SK-MEL-5 (cell line): ENCODE data around the gene LCP2. TPM values are rescaled to one million over a fixed set of nuclear protein-coding genes. Genes with fewer than 3 reads are reported as not detected.

Experiments
- DNase-seq: peaks from one replicate; pipeline ENCODE4 v3.0.0-alpha.2; 2016; ENCODE audit warnings: low read depth, low spot score
- in situ Hi-C: cut with HindIII; loops from 2 replicates; pipeline ENCODE4 v1.10.0; 2016; ENCODE audit warnings: low sequenced_read_pairs, high pct_unique_total_duplicates, low pct_unique_long_range_greater_than_20kb
- total RNA-seq: library from RNA; depleted of rRNA; stranded (reverse); fragments of >200 nt; shearing (Covaris generic); gene quantifications from 2 replicates; pipeline ENCODE4 v1.2.3, GENCODE V29; 2014

LCP2 gene
- total RNA-seq, 1 experiment from 2014 or later = 0.26 TPM

DNA sequence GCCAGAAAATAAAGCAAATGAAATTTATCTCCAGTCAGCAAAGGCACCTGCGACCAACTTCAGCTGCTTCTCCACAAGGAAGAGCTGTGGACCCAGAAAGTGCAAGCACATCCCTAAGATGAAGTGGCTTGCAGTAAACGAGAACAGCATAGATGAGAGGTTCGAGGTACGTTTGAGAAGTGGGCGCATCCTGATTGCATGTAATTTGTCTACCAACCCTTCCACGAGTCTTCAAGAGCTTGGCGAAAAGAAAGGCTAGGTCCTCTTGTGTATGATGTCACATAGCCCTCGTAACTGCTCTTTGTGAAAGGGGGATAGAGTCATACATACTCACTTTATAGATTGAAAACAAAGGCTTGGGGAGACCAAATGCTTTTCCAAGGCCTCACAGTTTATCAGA is 6.0 kb upstream of the LCP2 start:
- DNase-seq = no peak
- in situ Hi-C loops = no loop called here

DNA sequence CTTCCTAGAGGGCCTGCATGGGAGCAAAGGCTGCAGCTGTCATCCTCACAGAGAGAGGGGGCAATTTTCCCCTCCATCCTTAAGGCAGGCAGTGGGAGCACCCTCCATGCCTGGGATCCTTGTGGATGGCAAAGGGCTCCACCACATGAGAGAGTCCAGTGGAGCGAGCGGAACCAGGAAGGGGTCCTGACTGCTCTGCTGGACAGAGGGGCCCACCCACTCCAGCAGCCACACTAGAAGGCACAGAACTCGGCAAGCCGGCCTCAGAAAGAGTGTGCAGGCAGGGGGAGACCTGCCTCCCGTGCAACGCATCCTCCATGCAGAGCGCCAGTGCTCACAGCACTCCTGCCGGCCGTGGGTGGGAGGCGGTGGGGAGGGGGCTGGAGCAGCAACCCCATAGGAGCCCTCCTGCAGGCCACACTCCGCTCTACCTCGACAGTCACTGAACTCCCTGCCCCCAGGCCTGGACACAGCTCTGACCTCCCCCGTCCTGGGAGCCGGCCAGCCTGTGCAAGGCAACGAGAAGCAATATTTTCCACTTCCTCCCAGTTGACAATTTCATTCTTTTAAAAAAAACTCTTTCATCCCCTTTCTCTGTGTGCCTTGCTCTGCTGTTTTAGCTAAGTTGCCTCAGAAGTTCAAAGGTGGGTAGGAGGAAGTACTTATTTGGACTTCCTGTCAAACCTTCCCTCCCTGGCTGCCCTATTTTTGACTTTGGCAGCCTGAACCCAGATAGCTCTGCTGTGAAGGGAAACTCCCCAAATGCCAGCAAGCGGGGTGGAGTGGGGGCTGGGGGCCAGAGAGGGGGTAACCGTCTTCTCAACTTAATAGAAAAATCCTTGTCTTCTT is 5.3 kb upstream of the LCP2 start:
- DNase-seq = no peak
- in situ Hi-C loops = no loop called here

DNA sequence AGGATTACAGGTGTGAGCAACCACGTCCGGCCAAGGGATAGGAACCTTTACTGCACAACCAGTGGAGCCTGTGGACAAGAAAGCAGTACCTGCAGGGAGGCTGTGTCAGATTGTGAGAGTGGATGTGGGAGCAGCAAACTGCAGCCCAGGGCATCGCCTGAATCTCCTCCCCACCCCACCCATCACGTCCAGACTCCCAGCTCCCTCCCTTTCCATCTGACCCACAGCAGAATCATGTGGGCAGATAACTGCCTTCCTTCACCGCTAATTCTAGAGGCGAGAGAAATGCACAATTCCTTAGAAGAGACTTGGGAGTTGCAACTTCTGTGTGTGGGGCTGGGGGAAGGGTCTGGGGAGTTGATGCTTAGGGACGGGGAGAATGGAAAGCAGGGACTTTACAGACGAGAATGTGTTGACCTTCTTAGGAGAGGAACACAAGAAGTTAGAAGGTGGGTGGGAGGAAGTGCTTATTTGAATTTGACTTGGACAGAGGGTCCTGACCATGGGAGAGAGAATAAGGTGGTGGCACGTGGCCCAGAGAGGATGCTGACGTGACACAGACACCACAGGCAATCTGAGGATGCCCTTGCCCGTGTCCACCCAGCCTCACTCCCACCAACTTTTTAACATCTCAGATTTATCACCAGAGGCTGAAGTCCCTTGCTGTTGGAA is 4.5 kb upstream of the LCP2 start:
- in situ Hi-C loops = no loop called here

DNA sequence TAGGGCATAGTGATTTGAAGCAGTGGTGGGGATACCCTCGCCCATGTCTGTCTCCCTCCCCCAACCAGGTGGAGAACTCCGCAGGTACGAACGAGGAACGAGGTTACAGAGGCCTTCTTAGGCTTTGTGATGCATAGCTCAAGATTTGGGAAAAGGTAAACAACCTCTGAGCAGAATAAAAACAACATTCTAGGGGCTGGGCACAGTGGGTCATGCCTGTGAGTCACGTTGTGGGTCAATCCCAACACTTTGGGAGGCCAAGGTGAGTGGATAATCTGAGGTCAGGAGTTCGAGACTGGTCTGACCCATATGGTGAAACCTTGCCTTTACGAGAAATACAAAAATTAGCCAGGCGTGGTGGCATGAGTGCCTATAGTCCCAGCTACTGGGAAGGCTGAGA is 3.6 kb upstream of the LCP2 start:
- in situ Hi-C loops = no loop called here
- DNase-seq = no peak

More for the DNA sequence above, 4.5 kb upstream of the LCP2 start:
- no peak for DNase-seq

DNA sequence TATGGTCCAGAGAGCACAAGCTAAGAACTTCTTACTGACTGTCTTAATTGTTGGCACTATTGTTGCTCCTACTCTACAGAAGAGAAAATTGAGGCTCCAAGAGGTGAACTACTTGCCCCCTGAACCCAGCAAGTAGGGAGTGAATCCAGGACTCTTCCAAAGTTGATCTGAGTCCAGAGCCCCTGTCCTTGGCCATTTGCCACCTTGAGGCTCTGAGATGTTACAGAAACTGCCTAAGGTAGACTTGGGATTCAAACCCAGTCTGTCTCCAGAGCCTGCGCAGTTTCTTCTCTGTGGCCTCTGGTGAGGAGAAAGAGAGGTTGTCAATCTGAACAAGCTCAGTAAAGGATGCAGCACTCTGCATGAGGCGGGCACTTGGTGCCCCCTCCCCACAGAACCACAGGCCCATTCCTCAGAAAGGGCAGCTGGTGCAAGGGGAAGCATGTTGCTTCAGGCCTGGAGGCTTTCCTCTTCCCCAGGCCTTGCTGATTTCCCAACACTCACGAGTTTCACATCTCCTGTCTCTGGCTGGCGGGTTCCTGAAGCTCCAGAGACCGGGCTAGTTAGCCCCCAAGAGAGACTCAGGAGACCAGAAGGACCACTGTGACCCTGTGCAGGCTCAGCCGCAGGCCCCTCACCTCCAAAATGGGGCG is 2.9 kb upstream of the LCP2 start:
- in situ Hi-C loops = no loop called here
- DNase-seq = no peak

DNA sequence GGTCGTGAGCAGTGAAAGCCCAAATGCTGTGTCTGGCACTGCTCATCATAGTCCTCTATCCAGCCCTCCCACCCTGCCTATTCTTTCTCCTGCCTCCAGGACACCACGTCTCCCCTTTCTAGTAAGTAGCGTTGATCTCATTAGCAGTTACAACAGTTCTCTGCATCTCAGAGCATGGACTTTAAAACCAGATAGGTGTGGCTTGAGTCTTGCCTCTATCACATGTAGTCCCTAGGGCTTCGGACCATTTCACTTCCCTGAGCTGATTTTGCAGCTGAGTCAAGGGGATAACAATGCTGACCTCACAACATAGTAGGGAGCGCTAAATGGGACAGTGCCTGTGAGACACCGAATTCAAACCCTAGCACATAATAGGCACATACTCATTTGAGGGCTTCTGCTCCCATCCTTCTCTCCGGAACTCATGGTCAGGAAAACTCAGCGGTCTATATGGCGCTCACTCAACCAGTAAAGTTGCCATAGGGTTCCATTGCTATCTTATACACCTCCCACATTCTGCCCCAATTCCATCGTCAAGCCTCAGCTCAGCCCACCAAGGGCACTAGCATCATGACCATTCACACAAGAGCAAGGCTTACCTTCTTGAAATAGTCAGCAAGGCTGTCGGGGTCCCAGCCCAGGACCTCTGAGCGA is 515 bp downstream of the LCP2 start:
- in situ Hi-C loops = no loop called here
- DNase-seq = no peak

DNA sequence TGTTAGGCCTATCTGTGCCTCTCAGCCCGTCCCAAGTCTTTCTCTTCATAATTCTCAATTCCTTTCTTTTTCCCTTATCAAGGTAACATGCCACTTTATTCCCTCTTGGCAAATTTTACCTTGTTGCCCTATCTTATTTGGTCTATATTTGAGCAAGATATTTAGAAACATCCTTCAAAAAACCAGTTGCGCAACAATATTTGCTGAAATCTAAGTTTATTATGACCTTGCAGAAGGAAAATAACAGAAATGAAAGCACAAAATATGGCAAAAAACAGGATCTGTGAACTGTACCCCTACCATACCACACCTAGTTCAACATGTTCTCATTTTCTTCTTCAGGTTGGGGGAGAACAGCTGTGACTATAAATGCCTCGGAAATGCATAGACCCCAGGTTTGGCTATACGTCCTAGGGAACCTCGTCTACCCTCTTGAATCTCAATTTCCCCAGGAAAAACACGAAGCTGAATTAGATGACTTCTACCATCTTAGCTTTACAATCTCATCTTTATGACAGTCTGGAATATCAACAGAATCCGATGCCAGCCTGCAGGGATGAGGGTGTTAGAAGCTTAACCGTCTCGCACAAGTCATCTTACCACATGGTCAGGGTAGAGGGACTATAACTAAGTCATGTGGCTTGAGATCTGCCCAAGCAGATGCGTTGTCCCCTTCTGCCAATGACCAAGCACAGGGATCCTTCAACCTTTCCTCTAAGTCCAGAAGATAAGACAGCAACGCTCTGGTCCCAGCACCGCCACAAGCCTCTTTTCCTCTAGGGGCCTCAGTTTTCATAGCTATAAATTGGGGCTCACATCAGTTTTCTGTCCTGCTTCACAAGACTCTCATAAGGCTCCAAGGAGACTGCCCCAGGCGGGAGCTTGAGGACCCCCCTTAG is 1.3 kb downstream of the LCP2 start:
- in situ Hi-C loops = no loop called here
- no peak for DNase-seq

DNA sequence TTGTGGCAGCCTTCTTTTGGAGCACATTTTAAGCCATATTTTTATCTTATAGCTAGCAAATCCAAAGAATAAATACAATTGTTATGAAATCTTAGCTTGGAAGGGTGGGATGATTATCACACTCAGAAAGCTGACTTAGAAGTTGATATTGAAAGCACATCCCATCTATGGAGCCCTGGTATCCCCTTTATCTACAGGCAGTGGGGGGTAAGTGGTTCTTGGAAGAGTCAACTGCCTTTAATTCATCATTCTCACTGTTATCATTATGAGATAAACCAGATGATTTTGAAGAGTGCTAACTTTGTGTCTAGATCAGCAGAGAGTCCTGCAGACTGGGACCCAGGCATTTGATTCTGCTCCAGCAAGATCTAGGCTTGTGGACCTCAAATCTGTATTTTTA is 3.0 kb downstream of the LCP2 start:
- in situ Hi-C loops = no loop called here
- DNase-seq = no peak

DNA sequence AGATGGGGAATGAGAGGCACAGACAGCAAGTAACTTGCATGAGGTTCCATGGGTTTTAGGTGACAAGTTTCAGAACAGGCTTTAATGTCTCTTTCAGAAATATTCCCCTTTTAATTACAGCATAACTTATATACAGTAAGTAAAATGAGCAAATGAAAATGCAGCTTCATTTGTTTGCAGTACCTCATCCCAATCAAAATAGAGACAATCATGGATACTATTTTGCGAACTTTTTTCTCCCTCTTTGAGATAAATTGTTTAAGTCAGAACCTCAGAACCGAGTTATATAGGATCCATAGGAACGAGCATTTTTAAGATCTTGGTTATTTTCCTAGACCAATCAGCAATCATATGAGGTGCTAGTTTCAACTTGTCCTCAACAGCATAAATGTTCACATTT is 3.5 kb downstream of the LCP2 start:
- in situ Hi-C loops = no loop called here
- DNase-seq = no peak

DNA sequence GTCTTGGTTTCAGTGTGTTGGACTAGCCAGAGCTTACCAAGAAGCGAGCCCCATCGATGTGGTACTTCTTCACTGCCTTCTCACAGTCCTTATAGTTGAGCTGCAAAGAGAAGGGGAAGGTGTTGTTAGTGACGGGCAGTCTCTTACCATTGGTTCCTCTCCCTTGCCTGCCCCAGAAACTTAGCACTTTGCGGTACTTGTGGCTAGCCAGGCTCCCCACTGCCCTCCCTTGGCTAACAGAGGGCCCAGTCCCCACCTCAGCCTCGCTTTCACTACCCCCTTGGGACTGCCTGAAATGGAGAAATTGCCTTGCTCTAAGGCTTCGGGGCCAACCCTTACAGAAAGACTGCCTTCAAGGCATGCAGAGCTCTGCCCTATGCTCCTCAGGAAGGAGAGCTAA is 4.3 kb downstream of the LCP2 start:
- DNase-seq = no peak
- in situ Hi-C loops = no loop called here

DNA sequence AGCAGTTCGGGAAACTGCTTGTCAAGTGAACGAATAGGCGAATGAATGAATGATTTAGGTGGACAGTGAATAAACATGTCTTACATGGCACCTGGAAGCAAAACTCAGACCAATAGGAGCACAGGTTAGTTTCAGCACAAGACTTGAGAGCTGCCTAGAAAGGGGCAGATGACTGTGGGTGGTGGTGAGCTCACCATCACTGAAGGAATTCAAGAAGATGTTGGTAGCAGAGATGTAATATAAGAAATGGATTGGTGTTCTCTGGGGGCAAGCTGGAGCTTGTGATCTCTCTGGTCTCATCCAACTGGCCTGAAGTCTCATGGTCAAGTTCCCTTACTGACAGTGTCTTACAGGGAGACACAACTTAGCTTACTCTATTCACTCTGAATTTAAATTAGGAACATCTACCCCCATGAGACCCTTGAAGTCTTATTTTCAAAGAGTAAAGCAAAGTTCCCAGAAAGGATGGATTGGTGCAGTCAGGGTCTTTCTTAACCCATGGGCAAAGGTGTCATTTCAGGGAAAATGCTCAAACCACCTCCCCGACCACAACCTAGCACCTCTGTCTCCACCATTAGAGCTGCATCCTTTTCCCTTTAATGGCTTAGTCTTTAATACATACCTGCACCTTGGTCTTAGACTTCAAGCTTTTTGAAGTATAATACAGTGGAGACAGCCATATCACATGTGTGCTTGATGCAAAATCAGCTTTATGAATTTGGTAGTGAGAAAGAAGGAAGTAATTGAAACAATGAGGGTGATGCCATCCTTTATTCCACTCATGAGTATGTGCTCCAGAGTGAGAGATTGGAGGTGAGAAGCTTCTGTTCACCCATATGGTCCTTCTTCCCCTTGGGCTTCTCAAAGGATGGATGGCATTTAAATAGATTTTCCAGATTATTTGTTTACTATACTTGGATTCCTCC is 5.1 kb downstream of the LCP2 start:
- no peak for DNase-seq
- in situ Hi-C loops = no loop called here

DNA sequence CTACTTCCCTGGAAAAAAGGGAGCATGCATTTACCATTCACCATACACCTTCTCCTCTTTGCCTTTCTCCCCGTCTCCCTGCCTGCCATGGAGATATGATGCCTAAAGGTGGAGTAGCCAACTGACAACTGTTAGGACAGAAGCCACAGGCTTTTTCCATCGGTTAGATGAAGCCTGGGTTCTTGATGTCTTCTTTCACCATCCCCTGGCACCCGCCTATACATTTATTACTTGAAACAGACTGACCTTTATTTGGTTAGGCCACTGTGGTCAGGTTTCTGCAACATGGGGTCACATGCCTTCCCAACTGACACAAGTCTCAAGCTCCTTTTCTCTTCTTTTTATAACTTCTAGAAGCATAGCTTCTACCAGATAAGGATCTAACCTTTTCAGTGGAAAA is 7.1 kb downstream of the LCP2 start:
- in situ Hi-C loops = no loop called here

DNA sequence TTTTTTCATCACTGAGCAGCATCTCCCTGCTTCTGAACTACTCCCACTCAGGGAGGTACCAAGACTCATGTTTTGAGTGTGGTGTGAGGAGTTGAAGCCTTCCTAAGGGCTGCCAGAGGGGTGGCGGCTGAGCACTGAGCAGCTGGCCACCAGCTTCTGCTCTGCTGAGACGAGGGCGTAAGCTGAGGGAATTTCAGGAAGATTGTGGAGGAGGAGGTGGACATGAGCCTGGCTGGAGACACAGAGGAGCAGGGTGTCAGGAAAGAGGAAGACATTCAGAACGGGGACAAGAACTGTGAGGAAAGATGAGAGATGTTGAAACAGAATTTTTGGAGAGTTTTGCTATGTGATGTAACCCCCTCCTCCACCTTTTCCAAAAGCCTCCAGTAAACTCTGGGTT is 7.8 kb downstream of the LCP2 start:
- in situ Hi-C loops = no loop called here

More for the DNA sequence above, 7.1 kb downstream of the LCP2 start:
- peak; percentile 62 for DNase-seq

DNA sequence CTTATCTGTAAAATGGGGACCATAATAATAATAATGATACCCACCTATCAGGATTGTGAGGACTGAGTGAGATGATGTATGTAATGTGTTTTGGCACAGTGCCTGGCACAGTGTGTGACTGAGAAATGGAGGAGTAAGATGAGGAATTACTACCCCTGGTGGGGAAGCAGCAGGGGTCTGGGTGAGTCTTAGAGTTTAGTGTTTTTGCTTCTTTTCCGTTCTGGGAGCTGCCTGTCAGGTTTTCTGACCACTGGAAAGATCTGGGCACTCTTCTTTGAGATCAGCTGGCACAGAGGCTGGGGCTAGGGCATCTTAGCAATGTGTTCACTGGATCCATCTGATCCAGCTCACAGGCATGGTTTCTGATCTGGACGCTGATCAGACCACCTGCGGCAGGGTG is 8.5 kb downstream of the LCP2 start:
- DNase-seq = no peak
- in situ Hi-C loops = no loop called here

More for the DNA sequence above, 7.8 kb downstream of the LCP2 start:
- no peak for DNase-seq

DNA sequence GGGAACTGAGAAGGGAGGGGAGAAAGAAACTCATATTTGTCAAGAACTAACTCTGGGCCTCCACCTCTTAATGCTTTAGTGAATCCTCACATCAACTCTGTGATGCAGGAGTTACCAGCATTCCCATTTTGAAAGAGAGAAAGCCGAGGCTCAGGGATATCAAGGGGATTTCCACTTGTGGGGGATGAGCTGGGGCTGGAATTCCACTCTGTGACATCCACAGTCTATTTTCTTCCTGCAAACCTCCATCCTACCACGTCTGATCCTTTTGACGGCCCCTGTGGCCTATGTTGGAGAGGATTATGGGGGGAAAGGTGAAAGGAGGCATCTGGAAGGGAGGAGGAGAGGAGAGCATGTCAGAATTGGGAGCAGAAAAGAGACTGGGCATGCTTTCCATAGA is 9.0 kb downstream of the LCP2 start:
- in situ Hi-C loops = no loop called here

DNA sequence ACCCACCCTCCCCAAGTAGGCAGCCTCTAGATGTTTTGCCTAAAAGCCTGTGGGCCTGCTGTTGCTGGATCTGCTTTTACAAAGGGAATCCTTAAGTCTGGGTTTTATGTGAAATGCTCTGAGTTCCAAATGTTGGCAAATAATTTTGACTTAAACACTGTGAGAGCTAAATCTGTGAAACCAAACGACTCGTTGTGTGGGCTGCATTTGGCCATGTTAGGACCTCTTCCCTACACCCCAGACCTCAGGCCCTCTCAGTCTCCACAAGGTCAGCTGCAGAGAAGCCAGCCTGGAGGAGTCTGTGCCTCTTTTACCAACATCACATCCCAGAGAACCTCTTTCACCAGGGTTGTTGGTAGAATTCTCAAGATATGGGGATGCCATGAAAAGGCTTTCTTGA is 9.4 kb downstream of the LCP2 start:
- in situ Hi-C loops = no loop called here
- DNase-seq = no peak

More for the DNA sequence above, 9.0 kb downstream of the LCP2 start:
- no peak for DNase-seq
